T-helper 17 cell (primary cell): ENCODE measurements around the gene FAM83G. TPM values are rescaled to one million over a fixed set of nuclear protein-coding genes. Genes with fewer than 3 reads are reported as not detected.

Source experiments
- ATAC-seq: fragments of 150-1000 bp; cut with Tn5 transposase; 2 replicates; pipeline ENCODE4 v1.10.0; 2021; ENCODE audit warnings: mild to moderate bottlenecking, moderate library complexity
- DNase-seq, 3 donors: peaks; one replicate each; pipeline versions ENCODE4 v3.0.0 to v3.0.0-alpha.2; 2020 to 2021
- H3K9me3 ChIP-seq: one replicate; pipeline ENCODE4 v1.7.0; 2013; ENCODE audit warnings: low read length, mild to moderate bottlenecking; ENCODE audit not compliant: control insufficient read depth, poor library complexity, severe bottlenecking
- H3K27ac Mint-ChIP-seq: one replicate; pipeline ENCODE4 v1.8.0; 2022; ENCODE audit warnings: mild to moderate bottlenecking, moderate library complexity, mixed read lengths
- H3K27me3 Mint-ChIP-seq: one replicate; pipeline ENCODE4 v1.8.0; 2022; ENCODE audit warnings: mixed read lengths
- H3K36me3 Mint-ChIP-seq: one replicate; pipeline ENCODE4 v1.8.0; 2022; ENCODE audit warnings: low read depth, mixed read lengths
- H3K4me1 Mint-ChIP-seq: one replicate; pipeline ENCODE4 v1.8.0; 2022; ENCODE audit warnings: mild to moderate bottlenecking, mixed read lengths
- H3K4me3 Mint-ChIP-seq: one replicate; pipeline ENCODE4 v1.8.0; 2022; ENCODE audit warnings: mild to moderate bottlenecking, moderate library complexity, mixed read lengths
- total RNA-seq, 4 donors: library from RNA in 2 of 4; stranded (reverse) in 2 of 4; gene quantifications; one replicate each; pipeline ENCODE4 v1.2.3 and lab custom pipeline; 2022 to 2026

Gene FAM83G
- total RNA-seq, 2 donors from 2014 or later, result 7.8 to 7.9 TPM

- DNase-seq (no peak), ATAC-seq (no peak)
- H3K27ac Mint-ChIP-seq, result no peak overlapping the region
- H3K4me3 Mint-ChIP-seq, result peak overlapping the region; percentile 3
- H3K4me1 Mint-ChIP-seq, result peaks cover 14% of the 10 kb centered on the region
- no peaks in the 10 kb centered on the region for H3K9me3 ChIP-seq
- peaks cover 7% of the 10 kb centered on the region for H3K27me3 Mint-ChIP-seq
- no peaks in the 10 kb centered on the region for H3K36me3 Mint-ChIP-seq
Observed at GRCh38 chr17:19019041-19019941, 14.7 kb upstream of the FAM83G start.

GRCh38 chr17:19018600-19018950 is 14.0 kb upstream of the FAM83G start:
- no peak for ATAC-seq
- no peak overlapping the region for H3K4me3 Mint-ChIP-seq

GRCh38 chr17:19017804-19018599 is 13.4 kb upstream of the FAM83G start:
- Mint-ChIP-seq H3K27ac (no peak overlapping the region), H3K4me3 (no peak overlapping the region), H3K4me1 (peaks cover 13% of the 10 kb centered on the region), H3K36me3 (no peaks in the 10 kb centered on the region), H3K27me3 (peaks cover 7% of the 10 kb centered on the region)
- ATAC-seq (no peak), DNase-seq (no peak)
- no peaks in the 10 kb centered on the region for H3K9me3 ChIP-seq

More at GRCh38 chr17:19018600-19018950, 14.0 kb upstream of the FAM83G start:
- no peak overlapping the region for H3K27ac Mint-ChIP-seq
- peaks cover 7% of the 10 kb centered on the region for H3K27me3 Mint-ChIP-seq
- no peaks in the 10 kb centered on the region for H3K9me3 ChIP-seq
- DNase-seq, result no peak
- no peaks in the 10 kb centered on the region for H3K36me3 Mint-ChIP-seq
- peaks cover 13% of the 10 kb centered on the region for H3K4me1 Mint-ChIP-seq

- ATAC-seq, result no peak
- no peaks in the 10 kb centered on the region for H3K9me3 ChIP-seq
- no peak overlapping the region for H3K27ac Mint-ChIP-seq
- no peaks in the 10 kb centered on the region for H3K36me3 Mint-ChIP-seq
- peaks cover 7% of the 10 kb centered on the region for H3K27me3 Mint-ChIP-seq
- H3K4me1 Mint-ChIP-seq, result peaks cover 13% of the 10 kb centered on the region
- H3K4me3 Mint-ChIP-seq, result no peak overlapping the region
- DNase-seq, result no peak
Observed at GRCh38 chr17:19017401-19017800, 12.8 kb upstream of the FAM83G start.

GRCh38 chr17:19016881-19017280 is 12.3 kb upstream of the FAM83G start:
- Mint-ChIP-seq H3K27me3 (peaks cover 7% of the 10 kb centered on the region), H3K36me3 (no peaks in the 10 kb centered on the region), H3K4me1 (peaks cover 13% of the 10 kb centered on the region), H3K4me3 (no peak overlapping the region), H3K27ac (no peak overlapping the region)
- no peak for ATAC-seq
- H3K9me3 ChIP-seq, result no peaks in the 10 kb centered on the region
- no peak for DNase-seq

GRCh38 chr17:19016297-19016696 is 11.7 kb upstream of the FAM83G start:
- DNase-seq (no peak), ATAC-seq (no peak)
- Mint-ChIP-seq H3K4me3 (no peak overlapping the region), H3K4me1 (peaks cover 13% of the 10 kb centered on the region), H3K36me3 (no peaks in the 10 kb centered on the region), H3K27me3 (peaks cover 7% of the 10 kb centered on the region), H3K27ac (no peak overlapping the region)
- H3K9me3 ChIP-seq, result no peaks in the 10 kb centered on the region

GRCh38 chr17:19015428-19015827 is 10.9 kb upstream of the FAM83G start:
- Mint-ChIP-seq H3K27ac (no peak overlapping the region), H3K4me3 (no peak overlapping the region), H3K4me1 (peaks cover 15% of the 10 kb centered on the region), H3K36me3 (no peaks in the 10 kb centered on the region), H3K27me3 (peaks cover 7% of the 10 kb centered on the region)
- DNase-seq (no peak), ATAC-seq (no peak)
- no peaks in the 10 kb centered on the region for H3K9me3 ChIP-seq

GRCh38 chr17:19014628-19015215 is 10.2 kb upstream of the FAM83G start:
- peaks cover 15% of the 10 kb centered on the region for H3K4me1 Mint-ChIP-seq
- no peak overlapping the region for H3K27ac Mint-ChIP-seq
- ATAC-seq (no peak), DNase-seq (no peak)
- H3K27me3 Mint-ChIP-seq, result peaks cover 7% of the 10 kb centered on the region
- H3K36me3 Mint-ChIP-seq, result no peaks in the 10 kb centered on the region
- H3K9me3 ChIP-seq, result no peaks in the 10 kb centered on the region
- no peak overlapping the region for H3K4me3 Mint-ChIP-seq

GRCh38 chr17:19013806-19014627 is 9.5 kb upstream of the FAM83G start:
- H3K27me3 Mint-ChIP-seq, result peaks cover 7% of the 10 kb centered on the region
- H3K36me3 Mint-ChIP-seq, result no peaks in the 10 kb centered on the region
- H3K9me3 ChIP-seq, result no peaks in the 10 kb centered on the region
- no peak overlapping the region for H3K27ac Mint-ChIP-seq
- H3K4me1 Mint-ChIP-seq, result peaks cover 14% of the 10 kb centered on the region
- no peak for ATAC-seq
- no peak for DNase-seq
- H3K4me3 Mint-ChIP-seq, result no peak overlapping the region

GRCh38 chr17:19013226-19013625 is 8.7 kb upstream of the FAM83G start:
- Mint-ChIP-seq H3K27me3 (peaks cover 7% of the 10 kb centered on the region), H3K4me1 (peaks cover 8% of the 10 kb centered on the region), H3K27ac (no peak overlapping the region), H3K36me3 (no peaks in the 10 kb centered on the region), H3K4me3 (no peak overlapping the region)
- ATAC-seq (no peak), DNase-seq (no peak)
- no peaks in the 10 kb centered on the region for H3K9me3 ChIP-seq

GRCh38 chr17:19012171-19013080 is 7.9 kb upstream of the FAM83G start:
- DNase-seq, result no peak
- no peaks in the 10 kb centered on the region for H3K36me3 Mint-ChIP-seq
- ATAC-seq, result no peak
- H3K4me1 Mint-ChIP-seq, result peaks cover 8% of the 10 kb centered on the region
- no peak overlapping the region for H3K27ac Mint-ChIP-seq
- H3K9me3 ChIP-seq, result no peaks in the 10 kb centered on the region
- peak overlapping the region; percentile 33 for H3K4me3 Mint-ChIP-seq
- H3K27me3 Mint-ChIP-seq, result peaks cover 7% of the 10 kb centered on the region

- ATAC-seq (no peak), DNase-seq (no peak)
- Mint-ChIP-seq H3K27ac (no peak overlapping the region), H3K4me3 (no peak overlapping the region), H3K27me3 (peaks cover 7% of the 10 kb centered on the region), H3K4me1 (peaks cover 5% of the 10 kb centered on the region), H3K36me3 (no peaks in the 10 kb centered on the region)
- H3K9me3 ChIP-seq, result no peaks in the 10 kb centered on the region
Observed at GRCh38 chr17:19011581-19011980, 7.0 kb upstream of the FAM83G start.
